GDM1 (cell line): ENCODE results near the gene TENM4.

ENCODE experiments used
- DNase-seq: peaks from one replicate; lab custom pipeline; 2025; lab: John Stamatoyannopoulos, UW

Gene TENM4

GRCh38 chr11:78698612-78699011 is 742.2 kb downstream of the TENM4 start:
- no peak for DNase-seq

DNA sequence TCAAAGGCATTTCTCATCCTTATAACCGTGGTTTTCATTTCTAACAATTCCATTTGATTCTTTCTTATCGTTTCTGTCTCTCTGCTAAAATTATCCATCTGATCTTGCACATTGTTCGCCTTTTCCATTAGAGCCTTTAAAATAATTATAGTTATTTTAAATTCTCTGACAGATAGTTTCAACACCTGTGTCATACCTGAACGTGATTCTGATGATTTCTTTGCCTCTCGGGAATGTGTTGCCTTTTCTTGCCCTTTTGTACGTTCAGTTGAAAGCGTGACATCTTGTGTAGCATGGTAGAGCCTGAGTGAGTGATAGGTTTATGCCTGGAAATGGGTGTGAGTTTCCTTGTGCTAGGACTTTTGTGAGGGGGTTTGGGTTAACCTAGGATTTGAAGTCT is 744.7 kb downstream of the TENM4 start:
- DNase-seq: no peak

DNA sequence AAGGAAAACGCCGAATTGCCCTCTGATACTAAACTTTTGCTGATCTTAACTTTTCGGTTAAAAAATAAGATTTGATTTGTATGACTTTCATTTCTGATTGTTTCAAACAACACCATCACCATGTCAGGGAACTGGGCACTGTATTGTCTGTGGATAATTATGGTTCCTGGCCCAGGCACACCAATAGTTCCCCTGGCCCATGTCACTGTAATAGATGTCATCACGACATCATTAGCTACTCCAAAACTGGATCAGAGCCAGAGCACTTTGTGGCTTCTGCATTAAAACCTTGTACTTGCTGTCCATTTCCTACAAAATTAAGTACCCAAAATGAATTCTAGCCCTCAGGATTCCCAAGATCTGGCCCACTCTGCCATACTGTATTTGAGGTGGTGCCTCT is 746.7 kb downstream of the TENM4 start:
- no peak for DNase-seq

DNA sequence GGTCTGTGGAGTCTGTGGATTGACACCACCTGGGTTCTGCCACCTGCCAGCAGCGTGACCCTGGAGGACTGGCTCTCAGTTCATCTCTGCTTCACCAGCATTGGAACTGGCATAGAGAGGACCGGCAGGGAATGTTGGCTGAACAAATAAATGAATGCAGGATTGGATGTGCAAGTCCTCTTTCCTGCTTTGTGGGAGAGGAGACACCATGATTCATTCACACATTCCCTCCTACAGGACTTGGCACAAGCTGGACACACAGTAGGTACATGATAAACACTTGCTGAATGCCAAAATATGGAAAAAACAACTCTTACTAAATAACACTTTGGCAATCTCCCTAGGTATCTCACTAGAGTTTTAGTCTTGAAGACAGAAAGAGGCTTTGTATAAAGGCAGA is 749.6 kb downstream of the TENM4 start:
- DNase-seq: no peak

DNA sequence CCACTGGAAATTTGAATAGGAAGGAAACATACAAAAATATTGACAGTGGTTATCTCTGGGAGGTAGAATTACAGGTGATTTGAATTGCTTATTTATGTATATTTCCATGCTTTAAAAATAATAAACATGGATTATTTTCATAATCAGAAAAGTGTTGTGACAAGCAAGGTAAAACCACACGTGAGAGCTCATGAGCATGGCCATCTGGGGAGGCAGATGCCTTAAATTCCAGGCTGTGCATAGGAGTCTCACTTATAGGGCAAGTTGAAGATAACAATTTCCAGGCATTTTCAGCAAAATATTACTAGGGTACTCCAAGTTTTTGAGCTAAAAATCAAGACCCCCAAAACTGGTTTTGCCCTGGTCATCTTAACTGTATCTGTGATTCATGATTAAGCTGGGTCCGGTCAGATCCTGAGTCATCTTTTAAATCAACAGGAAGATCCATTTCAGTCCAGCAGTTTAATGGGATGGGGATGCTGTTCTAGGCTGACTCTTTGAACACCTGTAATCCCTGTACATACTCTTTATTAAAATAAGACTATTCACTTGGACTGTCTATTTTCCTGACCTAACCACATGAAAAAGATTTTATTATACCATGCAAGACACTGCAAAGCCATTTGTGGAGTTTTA is 750.4 kb downstream of the TENM4 start:
- no peak for DNase-seq

DNA sequence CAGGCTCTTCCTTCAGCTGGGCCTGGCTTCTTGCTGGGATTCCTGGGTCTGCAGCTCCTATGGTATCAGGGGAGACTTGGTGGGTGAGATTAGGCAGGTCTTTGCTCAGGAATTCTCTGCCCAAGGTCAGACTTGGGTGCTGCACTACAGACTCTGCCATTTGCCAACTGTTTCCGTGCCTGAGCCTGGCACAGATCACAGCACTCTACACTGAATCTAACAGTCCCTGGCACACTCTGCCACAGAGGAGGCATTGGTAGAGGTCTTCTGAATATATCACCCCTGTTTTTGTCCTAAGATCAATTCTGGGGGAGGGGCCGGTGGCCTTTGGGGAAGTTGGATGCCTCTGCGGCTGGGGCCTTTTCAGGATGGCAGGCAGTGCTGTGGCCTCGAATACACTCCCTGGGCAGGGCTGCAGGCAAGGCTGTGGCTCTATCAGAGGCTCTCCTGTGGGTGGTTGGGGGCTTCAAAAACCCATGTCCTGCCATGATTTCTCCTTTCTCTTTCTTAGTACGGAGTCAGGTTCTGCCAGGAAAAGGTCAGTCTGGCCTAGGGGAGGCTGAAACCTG is 751.2 kb downstream of the TENM4 start:
- DNase-seq: no peak

DNA sequence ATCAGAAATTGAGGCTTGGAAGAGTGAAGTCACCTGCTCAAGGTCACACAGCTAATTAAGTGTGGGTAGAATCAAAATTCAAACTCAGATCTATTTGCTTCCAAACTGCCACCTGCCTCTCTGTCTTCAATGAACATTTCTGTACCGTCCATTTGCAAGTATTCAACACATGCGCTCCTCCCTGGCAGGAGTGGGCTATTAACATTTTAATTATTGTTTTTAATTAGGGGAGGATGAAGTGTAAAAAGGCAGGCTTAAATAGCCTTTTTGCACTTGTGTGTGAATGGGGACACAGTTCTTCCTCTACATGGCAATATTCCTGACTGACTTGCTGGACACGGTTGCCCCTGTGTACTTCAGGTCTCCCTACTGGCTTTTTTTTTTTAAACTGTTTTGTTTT is 751.7 kb downstream of the TENM4 start:
- DNase-seq: no peak

- no peak for DNase-seq
Measured at GRCh38 chr11:78688460-78688859, 752.4 kb downstream of the TENM4 start.

GRCh38 chr11:78685156-78685555 is 755.7 kb downstream of the TENM4 start:
- no peak for DNase-seq

- no peak for DNase-seq
Measured at GRCh38 chr11:78684377-78684776, 756.5 kb downstream of the TENM4 start.

DNA sequence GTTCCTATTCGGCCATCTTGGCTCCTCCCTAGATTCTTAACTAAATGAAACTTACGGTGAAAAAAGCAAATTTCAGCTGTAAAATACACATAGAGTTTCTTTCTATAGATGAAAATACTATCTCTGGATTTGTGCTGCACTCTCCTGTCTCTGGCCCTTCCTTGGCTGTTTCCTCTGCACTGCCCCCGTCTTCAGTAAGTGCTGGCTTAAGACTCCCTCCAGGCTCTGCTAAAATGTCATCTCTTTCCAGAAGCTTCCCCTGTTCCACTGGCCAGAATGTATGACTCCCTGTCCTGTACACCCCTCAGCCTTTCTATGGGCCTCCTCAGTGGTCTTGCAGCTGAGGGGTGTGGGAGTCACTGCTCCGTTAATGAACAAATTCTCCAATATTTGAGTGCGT is 757.1 kb downstream of the TENM4 start:
- no peak for DNase-seq

DNA sequence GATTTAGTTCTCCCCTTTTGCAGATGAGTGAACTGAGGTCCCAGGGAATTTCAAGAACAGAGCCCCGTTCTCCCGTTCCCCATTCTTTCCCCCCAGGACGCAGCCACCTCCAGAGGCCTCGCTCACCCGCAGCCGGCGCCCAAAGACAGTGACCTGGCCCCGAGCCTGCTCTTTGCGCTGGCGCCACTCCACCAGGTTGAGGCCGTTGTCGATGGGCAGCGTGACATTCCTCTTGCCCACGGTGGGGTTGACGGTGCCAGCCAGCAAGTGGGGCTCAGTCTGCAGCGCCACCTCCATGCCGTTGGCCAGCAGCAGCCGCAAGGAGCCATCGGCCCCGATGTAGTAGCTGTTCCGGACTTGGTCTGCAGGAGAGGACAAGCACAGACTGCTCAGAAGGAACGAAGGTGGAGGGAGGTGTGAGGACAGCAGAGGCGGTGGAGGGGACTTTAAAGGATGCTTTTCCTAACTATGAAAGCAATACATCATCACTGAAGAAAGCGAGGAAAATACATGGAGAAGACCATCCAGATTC is 764.7 kb downstream of the TENM4 start:
- no peak for DNase-seq

DNA sequence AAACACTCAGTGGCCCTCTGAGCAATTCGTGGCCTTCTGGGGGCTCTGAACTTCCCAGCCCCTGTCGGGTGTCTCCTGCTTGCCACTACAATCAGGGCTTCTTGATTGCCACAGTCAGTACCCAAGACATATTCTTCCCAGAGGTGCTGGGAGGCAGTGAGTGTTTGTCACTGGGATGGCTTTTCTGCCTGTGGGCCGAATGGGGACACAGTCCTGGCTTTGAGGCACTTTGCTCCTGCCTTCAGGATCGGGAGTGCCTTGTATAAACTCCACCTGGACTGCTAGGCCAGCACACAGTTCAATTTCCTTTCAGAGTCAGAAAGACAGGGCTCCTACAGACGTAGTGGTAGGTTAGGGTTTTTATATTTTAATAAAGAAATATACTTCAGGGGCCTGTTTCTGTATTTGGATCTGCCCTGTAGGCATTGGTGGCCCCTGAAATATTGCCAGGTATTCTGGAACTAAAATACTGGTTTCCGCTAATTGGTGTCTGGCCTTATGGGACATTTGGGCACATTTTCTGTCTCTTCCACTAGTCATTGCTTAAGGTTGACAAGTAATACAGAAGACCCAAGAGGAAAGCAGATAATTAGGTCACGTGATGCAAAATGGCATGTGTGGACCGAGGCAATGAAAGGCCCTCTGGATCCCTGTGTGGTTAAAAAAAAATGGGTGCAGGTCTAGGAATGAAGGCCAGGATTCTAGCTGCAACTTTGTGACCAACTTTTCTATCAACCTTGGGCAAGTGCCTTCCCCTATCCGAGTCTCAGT is 767.8 kb downstream of the TENM4 start:
- DNase-seq: no peak

GRCh38 chr11:78669249-78669648 is 771.6 kb downstream of the TENM4 start:
- no peak for DNase-seq

GRCh38 chr11:78667461-78667860 is 773.4 kb downstream of the TENM4 start:
- DNase-seq: no peak

GRCh38 chr11:78666675-78667160 is 774.1 kb downstream of the TENM4 start:
- DNase-seq: no peak

GRCh38 chr11:78664636-78665035 is 776.2 kb downstream of the TENM4 start:
- DNase-seq: no peak

DNA sequence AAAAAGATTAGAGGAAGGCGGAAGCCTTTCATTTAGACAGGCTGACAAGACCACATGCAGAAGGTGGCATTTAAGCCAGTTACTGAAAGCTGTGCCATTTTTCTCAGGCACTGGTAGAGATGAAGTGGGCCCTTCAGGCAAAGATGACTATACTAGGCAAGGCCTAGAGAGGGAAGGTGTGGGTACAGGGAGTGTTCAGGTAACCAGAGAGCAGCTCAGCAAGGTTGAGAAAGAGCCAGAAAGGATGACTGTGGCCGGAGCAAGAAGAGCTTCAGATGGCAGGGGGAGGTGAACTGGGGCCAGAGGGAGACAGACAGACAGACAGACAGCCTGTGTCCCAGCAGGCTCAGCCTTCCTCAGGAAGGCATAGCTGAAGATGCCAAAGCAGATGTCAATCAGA is 778.0 kb downstream of the TENM4 start:
- no peak for DNase-seq

DNA sequence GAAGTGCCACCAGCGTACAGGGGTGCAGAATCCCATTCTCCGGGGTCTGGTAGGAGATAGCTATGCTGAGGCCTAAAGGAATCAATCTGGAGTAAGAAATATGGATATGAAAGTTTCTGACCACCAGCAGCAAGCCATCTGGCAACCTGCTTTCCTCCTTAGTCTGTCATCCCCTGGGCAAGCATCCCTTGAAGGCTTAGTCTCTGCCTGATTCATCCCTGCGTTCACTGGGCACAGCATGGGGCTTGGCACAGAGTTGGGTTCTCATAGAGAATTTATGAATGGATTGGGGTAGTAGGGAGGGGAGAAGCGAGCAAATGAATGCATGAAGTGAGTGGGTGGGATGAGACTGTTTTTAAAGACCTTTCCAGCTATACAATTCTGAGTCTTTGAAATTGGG is 780.4 kb downstream of the TENM4 start:
- DNase-seq: no peak

- no peak for DNase-seq
Measured at GRCh38 chr11:78659326-78660270, 781.2 kb downstream of the TENM4 start.

DNA sequence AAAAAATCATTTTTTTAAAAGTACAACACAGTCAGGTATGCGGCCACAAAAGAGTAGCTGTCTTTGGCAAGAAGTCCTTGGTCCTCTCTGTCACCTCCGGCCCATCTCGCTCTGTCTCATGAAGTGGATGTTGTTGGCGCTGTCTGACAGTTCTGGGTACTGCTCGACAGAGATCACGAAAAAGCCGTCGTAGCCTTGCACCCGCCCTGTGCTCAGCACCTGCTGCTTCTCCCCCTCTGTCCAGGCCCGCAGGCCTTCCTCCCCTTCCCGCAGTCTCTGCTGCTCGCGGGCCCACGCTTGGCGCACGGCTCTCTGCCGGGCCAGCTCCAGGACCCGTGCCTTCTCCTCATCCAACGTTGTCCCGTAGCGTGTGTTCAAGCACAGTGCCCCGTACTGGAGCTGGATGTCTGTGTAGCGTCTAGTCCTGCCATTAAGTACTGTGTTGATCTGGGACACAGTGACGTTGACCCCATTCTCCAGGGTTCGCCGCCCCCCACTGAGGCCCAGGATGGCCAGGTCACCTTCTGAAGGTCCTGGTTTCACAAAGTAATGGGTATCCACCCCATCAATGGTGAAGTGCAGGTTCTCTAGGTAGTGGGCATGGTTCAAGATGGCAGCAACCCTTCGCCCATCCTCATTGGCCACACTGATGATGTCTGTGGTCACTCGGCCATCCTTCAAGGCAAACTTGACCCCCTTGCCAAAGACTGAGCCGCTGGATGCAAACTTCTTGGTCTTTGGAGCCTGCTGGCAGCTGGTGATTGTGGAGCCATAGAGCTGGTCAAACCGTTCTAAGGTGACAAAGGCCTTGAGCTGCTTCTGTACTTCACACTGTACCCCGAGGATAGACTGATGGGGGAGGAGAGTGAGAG is 782.6 kb downstream of the TENM4 start:
- DNase-seq: no peak
